Kidney epithelial cell (primary cell): ENCODE results near the gene ASXL2. TPM values are rescaled to one million over a fixed set of nuclear protein-coding genes. Genes with fewer than 3 reads are reported as not detected.

ENCODE experiments used
- DNase-seq: peaks from one replicate; pipeline ENCODE4 v3.0.0-alpha.2; 2010; ENCODE audit warnings: low read depth
- H3K27me3 ChIP-seq: 2 replicates; pipeline ENCODE4 v1.6.0; 2011; ENCODE audit warnings: low read length; ENCODE audit not compliant: control insufficient read depth, insufficient read depth
- H3K36me3 ChIP-seq: 2 replicates; pipeline ENCODE4 v1.5.1; 2011; ENCODE audit warnings: low read length; ENCODE audit not compliant: control insufficient read depth, insufficient read depth
- H3K4me3 ChIP-seq: 2 replicates; pipeline ENCODE4 v1.5.1; 2011; ENCODE audit warnings: low read depth, mild to moderate bottlenecking, control low read depth, low read length
- total RNA-seq: library from RNA; depleted of rRNA; stranded (reverse); fragments of >200 nt; gene quantifications from 2 replicates; pipeline ENCODE4 v1.2.3, GENCODE V29; 2015
- TF ChIP-seq, protein P1 (sequence below): IDR thresholded peaks from 2 replicates; pipeline ENCODE4 v1.5.1; 2011; ENCODE audit warnings: mild to moderate bottlenecking, moderate library complexity, low read length, control low read depth, inconsistent platforms; ENCODE audit not compliant: insufficient read depth, poor library complexity, severe bottlenecking

ASXL2 gene
- total RNA-seq, 1 donor from 2014 or later, result 18.6 TPM

DNA sequence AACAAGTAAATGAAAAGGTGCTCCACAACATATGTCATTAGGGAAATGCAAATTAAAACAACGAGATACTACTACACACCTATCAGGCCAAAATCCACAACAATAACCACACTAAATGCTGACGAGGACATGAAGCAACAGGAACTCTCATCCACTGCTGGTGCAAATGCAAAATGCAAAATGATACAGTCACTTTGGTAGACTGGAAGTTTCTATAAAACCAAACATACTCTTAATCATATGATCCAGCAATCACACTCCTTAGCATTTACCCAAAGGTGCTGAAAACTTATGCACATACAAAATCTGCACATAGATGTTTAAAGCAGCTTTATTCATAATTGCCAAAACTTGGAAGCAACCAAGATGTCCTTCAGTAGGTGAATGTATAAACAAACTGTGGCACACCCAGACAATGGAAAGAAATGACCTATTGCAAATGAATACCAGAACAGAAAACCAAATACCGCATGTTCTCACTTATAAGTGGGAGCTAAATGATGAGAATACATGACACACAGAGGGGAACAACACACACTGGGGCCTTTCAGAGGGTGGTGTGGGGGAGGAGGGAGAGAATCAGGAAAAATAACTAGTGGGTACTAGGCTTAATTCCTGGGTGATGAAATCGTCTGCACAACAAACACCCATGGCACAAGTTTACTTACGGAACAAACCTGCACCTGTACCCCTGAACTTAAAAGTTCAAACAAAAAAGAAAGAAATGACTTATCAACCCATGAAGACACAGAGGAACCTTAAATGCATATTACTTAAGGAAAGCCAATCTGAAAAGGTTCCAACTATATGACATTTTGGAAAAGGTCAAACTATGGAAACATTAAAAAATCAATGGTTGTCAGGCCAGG lies 80.4 kb downstream of the ASXL2 start:
- no peak for DNase-seq
- H3K36me3 ChIP-seq, result no peaks in the 10 kb centered on the region
- TF ChIP-seq, protein P1, sequence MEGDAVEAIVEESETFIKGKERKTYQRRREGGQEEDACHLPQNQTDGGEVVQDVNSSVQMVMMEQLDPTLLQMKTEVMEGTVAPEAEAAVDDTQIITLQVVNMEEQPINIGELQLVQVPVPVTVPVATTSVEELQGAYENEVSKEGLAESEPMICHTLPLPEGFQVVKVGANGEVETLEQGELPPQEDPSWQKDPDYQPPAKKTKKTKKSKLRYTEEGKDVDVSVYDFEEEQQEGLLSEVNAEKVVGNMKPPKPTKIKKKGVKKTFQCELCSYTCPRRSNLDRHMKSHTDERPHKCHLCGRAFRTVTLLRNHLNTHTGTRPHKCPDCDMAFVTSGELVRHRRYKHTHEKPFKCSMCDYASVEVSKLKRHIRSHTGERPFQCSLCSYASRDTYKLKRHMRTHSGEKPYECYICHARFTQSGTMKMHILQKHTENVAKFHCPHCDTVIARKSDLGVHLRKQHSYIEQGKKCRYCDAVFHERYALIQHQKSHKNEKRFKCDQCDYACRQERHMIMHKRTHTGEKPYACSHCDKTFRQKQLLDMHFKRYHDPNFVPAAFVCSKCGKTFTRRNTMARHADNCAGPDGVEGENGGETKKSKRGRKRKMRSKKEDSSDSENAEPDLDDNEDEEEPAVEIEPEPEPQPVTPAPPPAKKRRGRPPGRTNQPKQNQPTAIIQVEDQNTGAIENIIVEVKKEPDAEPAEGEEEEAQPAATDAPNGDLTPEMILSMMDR, result no peak
- H3K4me3 ChIP-seq, result no peak overlapping the region
- no peaks in the 10 kb centered on the region for H3K27me3 ChIP-seq

DNA sequence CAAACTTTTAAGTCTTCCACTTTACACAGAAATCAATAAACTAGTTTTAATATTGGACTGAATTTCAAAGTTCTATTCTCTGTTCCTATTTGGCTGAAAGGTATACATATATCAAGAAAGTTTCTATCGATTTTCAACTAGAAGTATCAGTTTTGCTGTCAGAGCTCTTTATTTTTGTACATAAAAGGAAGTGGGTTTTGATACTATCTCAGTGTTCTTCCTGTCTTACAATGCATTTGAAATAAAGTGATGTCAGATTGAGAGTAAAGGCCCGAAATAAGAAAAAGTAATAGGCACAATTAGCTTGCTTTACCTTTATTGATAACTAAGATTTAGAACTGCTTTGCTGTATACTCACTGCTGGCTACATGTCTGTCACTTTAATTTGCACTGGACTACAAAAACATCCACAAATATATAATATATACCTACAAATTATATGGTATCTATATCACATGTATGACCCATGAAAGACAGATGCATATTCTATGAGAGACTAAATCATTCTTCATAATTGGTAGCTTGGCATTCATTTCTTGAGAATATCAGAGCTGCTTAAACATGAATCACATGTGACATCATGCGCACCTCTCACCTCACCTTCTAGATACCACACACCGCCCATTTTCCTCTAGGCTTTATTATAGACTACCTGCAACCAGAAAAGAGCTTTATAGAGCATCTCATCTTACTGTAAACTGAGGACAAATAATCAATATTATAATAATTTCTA lies 83.6 kb downstream of the ASXL2 start:
- Histone ChIP-seq H3K27me3 (no peaks in the 10 kb centered on the region), H3K4me3 (no peak overlapping the region), H3K36me3 (no peaks in the 10 kb centered on the region)
- TF ChIP-seq, protein P1, result no peak
- DNase-seq, result no peak

GRCh38 chr2:25790074-25790790 lies 88.1 kb downstream of the ASXL2 start:
- Histone ChIP-seq H3K4me3 (no peak overlapping the region), H3K36me3 (no peaks in the 10 kb centered on the region), H3K27me3 (no peaks in the 10 kb centered on the region)
- TF ChIP-seq, protein P1, result no peak
- no peak for DNase-seq

DNA sequence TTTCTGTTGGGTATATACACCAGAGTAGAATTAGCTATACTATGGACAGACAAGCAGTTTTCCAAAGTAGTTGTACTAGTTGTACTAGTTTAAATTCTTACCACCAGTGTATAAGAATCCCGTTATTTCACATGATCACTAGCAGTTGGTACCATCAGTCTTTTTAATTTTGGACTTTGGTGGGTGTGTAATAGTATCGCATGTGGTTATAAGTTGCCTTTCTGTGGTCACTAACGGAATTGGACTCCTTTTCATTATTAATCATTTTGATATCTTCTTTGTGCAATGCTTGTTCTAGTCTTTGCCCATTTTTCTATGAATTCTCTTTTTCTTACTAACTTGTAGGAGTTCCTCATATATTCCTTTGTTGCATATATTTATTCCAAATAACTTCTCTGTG lies 89.8 kb downstream of the ASXL2 start:
- Histone ChIP-seq H3K4me3 (no peak overlapping the region), H3K36me3 (no peaks in the 10 kb centered on the region), H3K27me3 (no peaks in the 10 kb centered on the region)
- TF ChIP-seq, protein P1, result no peak
- DNase-seq, result no peak

DNA sequence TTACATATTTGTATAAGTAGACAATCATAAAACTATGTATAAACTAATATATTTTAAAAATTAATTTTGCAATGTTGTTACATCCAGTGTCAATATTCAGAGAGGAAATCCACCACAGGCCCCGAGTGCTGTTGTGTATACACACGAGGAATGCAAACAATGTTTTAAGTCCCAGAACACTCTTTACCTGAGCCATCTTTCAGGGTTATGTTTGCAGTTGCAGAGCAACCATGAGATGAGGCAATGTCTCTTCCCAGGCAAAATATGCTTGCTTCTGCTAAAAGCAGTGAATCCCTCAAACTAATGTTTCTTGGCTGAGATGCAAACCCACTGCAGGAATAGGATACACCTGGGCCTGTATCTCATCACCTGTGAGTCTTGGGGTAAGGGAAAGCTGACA lies 91.3 kb downstream of the ASXL2 start:
- TF ChIP-seq, protein P1, result no peak
- H3K4me3 ChIP-seq, result no peak overlapping the region
- no peak for DNase-seq

More for the DNA sequence above, 91.3 kb downstream of the ASXL2 start:
- Histone ChIP-seq H3K36me3 (no peaks in the 10 kb centered on the region), H3K27me3 (no peaks in the 10 kb centered on the region)
